Fibroblast of pulmonary artery (primary cell): ENCODE data around the gene KCNH4.

Experiments used
- DNase-seq: peaks from one replicate; pipeline ENCODE4 v3.0.0-alpha.2; 2010; ENCODE audit warnings: low read depth
- H3K4me3 ChIP-seq: replicated peaks from 2 replicates; pipeline ENCODE4 v1.5.1; 2011; ENCODE audit warnings: low read depth, mild to moderate bottlenecking, control low read depth, low read length, moderate library complexity
- CTCF ChIP-seq: IDR thresholded peaks from 2 replicates; pipeline ENCODE4 v1.5.1; 2011; ENCODE audit warnings: mild to moderate bottlenecking, control low read depth, low read length, inconsistent platforms; ENCODE audit errors: missing control alignments

Gene KCNH4

GRCh38 chr17:42126836-42127235, 54.1 kb downstream of the KCNH4 start:
- DNase-seq: no peak
- no peak overlapping the region for H3K4me3 ChIP-seq
- TF ChIP-seq CTCF: no peak

GRCh38 chr17:42125565-42125964, 55.4 kb downstream of the KCNH4 start:
- no peak for TF ChIP-seq CTCF
- no peak for DNase-seq
- H3K4me3 ChIP-seq: no peak overlapping the region

GRCh38 chr17:42124256-42124655, 56.7 kb downstream of the KCNH4 start:
- DNase-seq: no peak
- TF ChIP-seq CTCF: no peak
- H3K4me3 ChIP-seq: no peak overlapping the region

- no peak for DNase-seq
- TF ChIP-seq CTCF: no peak
- H3K4me3 ChIP-seq: no peak within 1 kb of the TSS
These were observed 58.3 kb downstream of the KCNH4 start, which contains the start of gene HSPB9 for GRCh38 chr17:42122371-42123303. HSPB9 (plus strand) TSS chr17:42122804; CDS start chr17:42122851, 47 bp downstream.

GRCh38 chr17:42120770-42121769, 59.9 kb downstream of the KCNH4 start, which contains the start of gene KAT2A:
KAT2A (minus strand) TSS chr17:42121367; CDS start chr17:42121304, 63 bp downstream.
- peak within 1 kb of the TSS; percentile 59 for H3K4me3 ChIP-seq
- TF ChIP-seq CTCF: no peak
- peak; percentile 83 for DNase-seq

- peak overlapping the region; percentile 59 for H3K4me3 ChIP-seq
- no peak for DNase-seq
- no peak for TF ChIP-seq CTCF
These were observed 60.7 kb downstream of the KCNH4 start for GRCh38 chr17:42120161-42120769.
